SIG-M5 treated with dmso at 0.1 percent for 504 hours (cell line): Measurements from ENCODE around the gene ARSD.

Experiments
- DNase-seq: peaks from one replicate; lab custom pipeline; 2025; ENCODE audit not compliant: unreplicated experiment; lab: John Stamatoyannopoulos, UW

The ARSD gene

GRCh38 chrX:2862404-2862803 is 66.7 kb downstream of the ARSD start:
- no peak for DNase-seq

- DNase-seq: no peak
Observed at GRCh38 chrX:2859197-2859797, 69.8 kb downstream of the ARSD start.

GRCh38 chrX:2857566-2857965 is 71.6 kb downstream of the ARSD start:
- DNase-seq: no peak

GRCh38 chrX:2855761-2856160 is 73.4 kb downstream of the ARSD start:
- no peak for DNase-seq

- DNase-seq: no peak
Observed at GRCh38 chrX:2854918-2855317, 74.2 kb downstream of the ARSD start.
